Measurements from ENCODE around the gene SUSD2. TPM values are rescaled to one million over a fixed set of nuclear protein-coding genes. Genes with fewer than 3 reads are reported as not detected.
"Not testable (repeated sequence)": the region's sequence is repeated elsewhere in the genome, so short reads cannot be mapped to it uniquely, and the experiment has no call there.

The SUSD2 gene
- total RNA-seq, 2 donors from 2014 or later: 4.2 to 7.6 TPM

GRCh38 chr22:24232725-24233124 lies 51.4 kb downstream of the SUSD2 start:
- H3K9me3 ChIP-seq: no peaks in the 10 kb centered on the region
- no peaks in the 10 kb centered on the region for H3K36me3 ChIP-seq (replicated peaks in 1 of 2; ENCODE audit: insufficient read depth in 1 of 2, low read depth in 2 of 2)
- H3K27ac ChIP-seq: no peak overlapping the region
- TF ChIP-seq POLR2A (IDR thresholded peaks at IDR 0.05): no peak
- DNase-seq (no peak), ATAC-seq (no peak)
- no peaks in the 10 kb centered on the region for H3K4me1 ChIP-seq
- intact Hi-C loops (cut with DNase I): loop anchor here (5.0 kb wide), 1 partner anchor 40 kb away; no protein-coding TSS in a partner anchor
- 88 to 100% methylated on average over 1 to 15 of the region's 15 CpGs for WGBS, 2 donors
- H3K27me3 ChIP-seq: no peaks in the 10 kb centered on the region
- no peak overlapping the region for H3K4me3 ChIP-seq

- no peak overlapping the region for H3K27ac ChIP-seq
- no peaks in the 10 kb centered on the region for H3K27me3 ChIP-seq
- DNase-seq (no peak), ATAC-seq (no peak)
- WGBS, 2 donors: 86 to 100% methylated on average over 2 to 11 of the region's 13 CpGs
- H3K4me1 ChIP-seq: no peaks in the 10 kb centered on the region
- TF ChIP-seq CTCF (IDR thresholded peaks at IDR 0.05): no peak
- TF ChIP-seq POLR2A (IDR thresholded peaks at IDR 0.05): no peak
- no peaks in the 10 kb centered on the region for H3K36me3 ChIP-seq (replicated peaks in 1 of 2; ENCODE audit: insufficient read depth in 1 of 2, low read depth in 2 of 2)
- no peak overlapping the region for H3K4me3 ChIP-seq
- intact Hi-C loops (cut with DNase I): loop anchor here (5.0 kb wide), 1 partner anchor 41 kb away; no protein-coding TSS in a partner anchor
- H3K9me3 ChIP-seq: no peaks in the 10 kb centered on the region
Observed at GRCh38 chr22:24233235-24233634, 51.9 kb downstream of the SUSD2 start.

- Histone ChIP-seq H3K36me3 (replicated peaks in 1 of 2; ENCODE audit: insufficient read depth in 1 of 2, low read depth in 2 of 2) (no peaks in the 10 kb centered on the region), H3K4me1 (no peaks in the 10 kb centered on the region), H3K4me3 (no peak overlapping the region), H3K27me3 (no peaks in the 10 kb centered on the region), H3K9me3 (no peaks in the 10 kb centered on the region), H3K27ac (no peak overlapping the region)
- TF ChIP-seq POLR2A (IDR thresholded peaks at IDR 0.05) (no peak), CTCF (IDR thresholded peaks at IDR 0.05) (no peak)
- intact Hi-C loops (cut with DNase I): loop anchor here (5.0 kb wide), 1 partner anchor 42 kb away; no protein-coding TSS in a partner anchor
- ATAC-seq (no peak), DNase-seq (no peak)
- 90 to 96% methylated on average over 10 to 14 of the region's 14 CpGs for WGBS, 2 donors
Observed at GRCh38 chr22:24233816-24234215, 52.5 kb downstream of the SUSD2 start.

- TF ChIP-seq CTCF (IDR thresholded peaks at IDR 0.05): no peak
- no peak for TF ChIP-seq POLR2A (IDR thresholded peaks at IDR 0.05)
- no peaks in the 10 kb centered on the region for H3K36me3 ChIP-seq (replicated peaks in 1 of 2; ENCODE audit: insufficient read depth in 1 of 2, low read depth in 2 of 2)
- 55 to 84% methylated on average over 2 to 4 of the region's 4 CpGs for WGBS, 2 donors
- no peaks in the 10 kb centered on the region for H3K9me3 ChIP-seq
- ATAC-seq (no peak), DNase-seq (no peak)
- H3K27ac ChIP-seq: no peak overlapping the region
- H3K4me3 ChIP-seq: no peak overlapping the region
- intact Hi-C loops (cut with DNase I): no loop called here
- H3K4me1 ChIP-seq: no peaks in the 10 kb centered on the region
- no peaks in the 10 kb centered on the region for H3K27me3 ChIP-seq
Observed at GRCh38 chr22:24235315-24235714, 54.0 kb downstream of the SUSD2 start.

GRCh38 chr22:24236656-24237055 lies 55.4 kb downstream of the SUSD2 start:
- ATAC-seq (no peak), DNase-seq (no peak)
- no peak overlapping the region for H3K27ac ChIP-seq
- TF ChIP-seq POLR2A (IDR thresholded peaks at IDR 0.05): no peak
- no peak for TF ChIP-seq CTCF (IDR thresholded peaks at IDR 0.05)
- no peak overlapping the region for H3K4me3 ChIP-seq
- H3K27me3 ChIP-seq: no peaks in the 10 kb centered on the region
- H3K4me1 ChIP-seq: no peaks in the 10 kb centered on the region
- H3K9me3 ChIP-seq: no peaks in the 10 kb centered on the region
- no peaks in the 10 kb centered on the region for H3K36me3 ChIP-seq (replicated peaks in 1 of 2; ENCODE audit: insufficient read depth in 1 of 2, low read depth in 2 of 2)
- 84 to 86% methylated on average over 4 of the region's 4 CpGs for WGBS, 2 donors
- intact Hi-C loops (cut with DNase I): no loop called here

- H3K27me3 ChIP-seq; H3K27ac ChIP-seq; ATAC-seq; H3K36me3 ChIP-seq (replicated peaks in 1 of 2; ENCODE audit: insufficient read depth in 1 of 2, low read depth in 2 of 2); H3K4me3 ChIP-seq; DNase-seq; H3K9me3 ChIP-seq; intact Hi-C loops (cut with DNase I); H3K4me1 ChIP-seq: not testable (repeated sequence)
- WGBS, 2 donors: 88 to 93% methylated on average over 13 of the region's 13 CpGs
Observed at GRCh38 chr22:24238101-24238694, 56.9 kb downstream of the SUSD2 start.
